Vagina (tissue), 2 donors: Measurements from ENCODE around the gene LCORL. TPM values are rescaled to one million over a fixed set of nuclear protein-coding genes. Genes with fewer than 3 reads are reported as not detected.

Experiments
- DNase-seq, 2 donors: peaks; one replicate each; pipeline ENCODE4 v3.0.0-alpha.2; 2017; ENCODE audit errors: extremely low spot score in 2 of 2
- H3K27ac ChIP-seq: fragments of 200-600 bp; sonication (generic); one replicate; pipeline ENCODE4 v1.5.1; 2019
- H3K27me3 ChIP-seq: fragments of 200-600 bp; sonication (generic); one replicate; pipeline ENCODE4 v1.5.1; 2019
- H3K36me3 ChIP-seq, 2 donors: fragments of 200-600 bp; sonication (generic); one replicate each; pipeline ENCODE4 v1.5.1; 2017 to 2019
- H3K4me1 ChIP-seq: fragments of 200-600 bp; sonication (generic); one replicate; pipeline ENCODE4 v1.5.1; 2019
- H3K4me3 ChIP-seq, 2 donors: fragments of 200-600 bp; sonication (generic); 1 replicate in 1 of 2; 2 replicates in 1 of 2; pipeline ENCODE4 v1.5.1; 2016 to 2019
- H3K9me3 ChIP-seq: fragments of 200-600 bp; sonication (generic); one replicate; pipeline ENCODE4 v1.5.1; 2019
- CTCF ChIP-seq, 3 experiments: fragments of 450-650 bp in 2 of 3; fragments of 200-600 bp in 1 of 3; sonication (generic) in 1 of 3; IDR thresholded peaks; one replicate each; pipeline ENCODE4 v1.5.1; 2017 to 2019; ENCODE audit warnings: antibody characterized with exemption in 3 of 3, mild to moderate bottlenecking in 2 of 3, moderate library complexity in 2 of 3
- POLR2A ChIP-seq, 2 donors: fragments of 450-650 bp; IDR thresholded peaks; one replicate each; pipeline ENCODE4 v1.6.1; 2017; ENCODE audit warnings: antibody characterized with exemption in 2 of 2, mild to moderate bottlenecking in 2 of 2, moderate library complexity in 2 of 2
- POLR2AphosphoS5 ChIP-seq, 2 donors: sonication (generic); formaldehyde crosslinking; IDR thresholded peaks; one replicate each; pipeline ENCODE4 v1.9.0; 2017; ENCODE audit warnings: antibody characterized with exemption in 2 of 2, mild to moderate bottlenecking in 2 of 2, low read depth in 1 of 2; ENCODE audit not compliant: insufficient read depth in 1 of 2
- intact Hi-C: fragments of 100-400 bp; cut with DNase I; formaldehyde crosslinking; loops from one replicate; pipeline ENCODE4 v1.15.1; 2023
- total RNA-seq: library from RNA; depleted of rRNA; stranded (reverse); fragments of >200 nt; gene quantifications from one replicate; pipeline ENCODE4 v1.2.3, GENCODE V29; 2016

LCORL gene
- total RNA-seq, 1 donor from 2014 or later: 6.9 TPM

- Histone ChIP-seq H3K9me3 (no peaks in the 10 kb centered on the region), H3K4me1 (no peaks in the 10 kb centered on the region), H3K4me3 (no peak overlapping the region), H3K36me3 (no peaks in the 10 kb centered on the region), H3K27me3 (no peaks in the 10 kb centered on the region), H3K27ac (no peak overlapping the region)
- intact Hi-C loops: no loop called here
- no peak for DNase-seq
- TF ChIP-seq POLR2A (IDR thresholded peaks at IDR 0.05) (no peak), POLR2AphosphoS5 (IDR thresholded peaks at IDR 0.05; ENCODE audit: insufficient read depth in 1 of 2, low read depth in 1 of 2) (no peak), CTCF (IDR thresholded peaks at IDR 0.05) (no peak)
Measured at GRCh38 chr4:17884063-17884462, 137.5 kb downstream of the LCORL start.

GRCh38 chr4:17877661-17878060 is 143.9 kb downstream of the LCORL start:
- no peak overlapping the region for H3K4me3 ChIP-seq
- no peak for TF ChIP-seq POLR2AphosphoS5 (IDR thresholded peaks at IDR 0.05; ENCODE audit: insufficient read depth in 1 of 2, low read depth in 1 of 2)
- no peaks in the 10 kb centered on the region for H3K27me3 ChIP-seq
- intact Hi-C loops: no loop called here
- DNase-seq: no peak
- no peaks in the 10 kb centered on the region for H3K4me1 ChIP-seq
- no peaks in the 10 kb centered on the region for H3K36me3 ChIP-seq
- H3K27ac ChIP-seq: no peak overlapping the region
- H3K9me3 ChIP-seq: no peaks in the 10 kb centered on the region

- Histone ChIP-seq H3K27me3 (no peaks in the 10 kb centered on the region), H3K9me3 (no peaks in the 10 kb centered on the region), H3K4me3 (no peak overlapping the region), H3K4me1 (no peaks in the 10 kb centered on the region), H3K36me3 (no peaks in the 10 kb centered on the region), H3K27ac (no peak overlapping the region)
- no peak for DNase-seq
- intact Hi-C loops: no loop called here
- TF ChIP-seq POLR2A (IDR thresholded peaks at IDR 0.05) (no peak), POLR2AphosphoS5 (IDR thresholded peaks at IDR 0.05; ENCODE audit: insufficient read depth in 1 of 2, low read depth in 1 of 2) (no peak), CTCF (IDR thresholded peaks at IDR 0.05) (no peak)
Measured at GRCh38 chr4:17876943-17877342, 144.6 kb downstream of the LCORL start.

GRCh38 chr4:17875402-17876070 is 146.0 kb downstream of the LCORL start:
- Histone ChIP-seq H3K9me3 (no peaks in the 10 kb centered on the region), H3K27me3 (no peaks in the 10 kb centered on the region), H3K4me1 (no peaks in the 10 kb centered on the region), H3K36me3 (no peaks in the 10 kb centered on the region), H3K4me3 (no peak overlapping the region), H3K27ac (no peak overlapping the region)
- intact Hi-C loops: no loop called here
- no peak for TF ChIP-seq CTCF (IDR thresholded peaks at IDR 0.05)
- TF ChIP-seq POLR2AphosphoS5 (IDR thresholded peaks at IDR 0.05; ENCODE audit: insufficient read depth in 1 of 2, low read depth in 1 of 2): no peak
- no peak for TF ChIP-seq POLR2A (IDR thresholded peaks at IDR 0.05)
- no peak for DNase-seq

GRCh38 chr4:17869327-17869726 is 152.2 kb downstream of the LCORL start:
- no peaks in the 10 kb centered on the region for H3K4me1 ChIP-seq
- H3K4me3 ChIP-seq: no peak overlapping the region
- H3K27ac ChIP-seq: no peak overlapping the region
- no peaks in the 10 kb centered on the region for H3K9me3 ChIP-seq
- H3K27me3 ChIP-seq: no peaks in the 10 kb centered on the region
- no peak for DNase-seq
- intact Hi-C loops: no loop called here
- no peak for TF ChIP-seq CTCF (IDR thresholded peaks at IDR 0.05)
- no peak for TF ChIP-seq POLR2A (IDR thresholded peaks at IDR 0.05)
- TF ChIP-seq POLR2AphosphoS5 (IDR thresholded peaks at IDR 0.05; ENCODE audit: insufficient read depth in 1 of 2, low read depth in 1 of 2): no peak
- peaks cover 0 to under 1% of the 10 kb centered on the region in 2 donors for H3K36me3 ChIP-seq
